Smooth muscle cell (in vitro differentiated cells): ENCODE data around the gene CDK5. TPM values are rescaled to one million over a fixed set of nuclear protein-coding genes. Genes with fewer than 3 reads are reported as not detected.

Experiments
- DNase-seq: peaks from one replicate; lab custom pipeline; 2025; ENCODE audit not compliant: unreplicated experiment; lab: John Stamatoyannopoulos, UW
- H2AFZ ChIP-seq: fragments of 200-600 bp; sonication (generic); 2 replicates; pipeline ENCODE4 v1.6.0; 2016; ENCODE audit warnings: antibody characterized with exemption, low read depth, mild to moderate bottlenecking
- H3F3A ChIP-seq: fragments of 200-600 bp; sonication (generic); 2 replicates; pipeline ENCODE4 v1.6.0; 2017; ENCODE audit warnings: antibody characterized with exemption, low read depth
- H3K27ac ChIP-seq: fragments of 200-600 bp; sonication (generic); 2 replicates; pipeline ENCODE4 v1.5.1; 2016; ENCODE audit warnings: low read depth, mild to moderate bottlenecking
- H3K27me3 ChIP-seq: fragments of 200-600 bp; sonication (generic); 2 replicates; pipeline ENCODE4 v1.6.1; 2016; ENCODE audit warnings: low read depth, mild to moderate bottlenecking
- H3K36me3 ChIP-seq: fragments of 200-600 bp; sonication (generic); 2 replicates; pipeline ENCODE4 v1.5.1; 2016; ENCODE audit warnings: low read depth
- H3K4me1 ChIP-seq: fragments of 200-600 bp; sonication (generic); 2 replicates; pipeline ENCODE4 v1.5.1; 2016; ENCODE audit warnings: low read depth
- H3K4me2 ChIP-seq: fragments of 200-600 bp; sonication (generic); 2 replicates; pipeline ENCODE4 v1.6.0; 2016; ENCODE audit warnings: mild to moderate bottlenecking
- H3K4me3 ChIP-seq: fragments of 200-600 bp; sonication (generic); 2 replicates; pipeline ENCODE4 v1.5.1; 2016; ENCODE audit warnings: mild to moderate bottlenecking
- H3K79me2 ChIP-seq: fragments of 200-600 bp; sonication (generic); 2 replicates; pipeline ENCODE4 v1.6.0; 2016; ENCODE audit warnings: low read depth, mild to moderate bottlenecking
- H3K9ac ChIP-seq: fragments of 200-600 bp; sonication (generic); 2 replicates; pipeline ENCODE4 v1.6.0; 2016; ENCODE audit warnings: low read depth
- H3K9me3 ChIP-seq: fragments of 200-600 bp; sonication (generic); replicated peaks from 2 replicates; pipeline ENCODE4 v1.5.1; 2016; ENCODE audit warnings: low read depth
- H4K20me1 ChIP-seq: fragments of 200-600 bp; sonication (generic); 2 replicates; pipeline ENCODE4 v1.6.0; 2016; ENCODE audit warnings: low read depth
- WGBS: methylation state at CpG from one replicate; pipeline ENCODE4 v1.1.7; 2016; ENCODE audit warnings: low lambda C conversion rate; 5-methylcytosine and 5-hydroxymethylcytosine counted together
- polyA plus RNA-seq: library from polyadenylated mRNA; unstranded; fragments of >200 nt; fragmentation: Nextera tagmentation; extraction: Ambion mirVana; gene quantifications from 2 replicates; pipeline ENCODE4 v1.2.1, GENCODE V29; 2016
- total RNA-seq: library from RNA; depleted of rRNA; stranded (reverse); fragments of >200 nt; gene quantifications from 2 replicates; pipeline ENCODE4 v1.2.3, GENCODE V29; 2014
- TF ChIP-seq, protein P1 (sequence below): fragments of 200-600 bp; sonication (generic); IDR thresholded peaks from 2 replicates; pipeline ENCODE4 v1.5.1; 2017; ENCODE audit warnings: borderline replicate concordance, mild to moderate bottlenecking, antibody characterized with exemption; ENCODE audit not compliant: insufficient read depth, poor library complexity, severe bottlenecking

The CDK5 gene
- total and polyA plus RNA-seq, 2 experiments from 2014 or later, result 22.1 to 36.4 TPM

- Histone ChIP-seq H3K9ac (peak within 1 kb of the TSS; percentile 84), H3F3A (peaks cover 30% of the 10 kb centered on the region), H3K36me3 (no peaks in the 10 kb centered on the region), H4K20me1 (peaks cover 41% of the 10 kb centered on the region), H3K79me2 (peaks cover 52% of the 10 kb centered on the region), H3K27me3 (no peaks in the 10 kb centered on the region), H3K4me2 (peak within 1 kb of the TSS; percentile 95), H3K9me3 (no peaks in the 10 kb centered on the region), H3K4me3 (peak within 1 kb of the TSS; percentile 61), H2AFZ (peak within 1 kb of the TSS; percentile 84), H3K27ac (peak within 1 kb of the TSS; percentile 93), H3K4me1 (peaks cover 45% of the 10 kb centered on the region)
- WGBS, result 2% methylated on average over 23 of the region's 84 CpGs
- TF ChIP-seq, protein P1, sequence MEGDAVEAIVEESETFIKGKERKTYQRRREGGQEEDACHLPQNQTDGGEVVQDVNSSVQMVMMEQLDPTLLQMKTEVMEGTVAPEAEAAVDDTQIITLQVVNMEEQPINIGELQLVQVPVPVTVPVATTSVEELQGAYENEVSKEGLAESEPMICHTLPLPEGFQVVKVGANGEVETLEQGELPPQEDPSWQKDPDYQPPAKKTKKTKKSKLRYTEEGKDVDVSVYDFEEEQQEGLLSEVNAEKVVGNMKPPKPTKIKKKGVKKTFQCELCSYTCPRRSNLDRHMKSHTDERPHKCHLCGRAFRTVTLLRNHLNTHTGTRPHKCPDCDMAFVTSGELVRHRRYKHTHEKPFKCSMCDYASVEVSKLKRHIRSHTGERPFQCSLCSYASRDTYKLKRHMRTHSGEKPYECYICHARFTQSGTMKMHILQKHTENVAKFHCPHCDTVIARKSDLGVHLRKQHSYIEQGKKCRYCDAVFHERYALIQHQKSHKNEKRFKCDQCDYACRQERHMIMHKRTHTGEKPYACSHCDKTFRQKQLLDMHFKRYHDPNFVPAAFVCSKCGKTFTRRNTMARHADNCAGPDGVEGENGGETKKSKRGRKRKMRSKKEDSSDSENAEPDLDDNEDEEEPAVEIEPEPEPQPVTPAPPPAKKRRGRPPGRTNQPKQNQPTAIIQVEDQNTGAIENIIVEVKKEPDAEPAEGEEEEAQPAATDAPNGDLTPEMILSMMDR, result no peak
- peak; percentile 67 for DNase-seq
Measured at GRCh38 chr7:151085691-151086620, 28.3 kb upstream of the CDK5 start, which contains the start of gene AGAP3. Gene AGAP3, plus strand, starts transcription at chr7:151086475. Its CDS starts 267 bp downstream, at chr7:151086742.

- Histone ChIP-seq H3K4me3 (no peak overlapping the region), H3K36me3 (no peaks in the 10 kb centered on the region), H2AFZ (no peak overlapping the region), H3K27ac (peak overlapping the region; percentile 16), H3K4me2 (peak overlapping the region; percentile 95), H4K20me1 (peaks cover 34% of the 10 kb centered on the region), H3K27me3 (no peaks in the 10 kb centered on the region), H3F3A (peaks cover 30% of the 10 kb centered on the region), H3K9me3 (no peaks in the 10 kb centered on the region), H3K9ac (no peak overlapping the region), H3K4me1 (peaks cover 46% of the 10 kb centered on the region), H3K79me2 (peaks cover 47% of the 10 kb centered on the region)
- TF ChIP-seq, protein P1, result no peak
- DNase-seq, result no peak
- 57% methylated on average over 5 of the region's 5 CpGs for WGBS
Measured at GRCh38 chr7:151085329-151085690, 27.6 kb upstream of the CDK5 start.

- H3K27ac ChIP-seq, result no peak overlapping the region
- peaks cover 29% of the 10 kb centered on the region for H4K20me1 ChIP-seq
- TF ChIP-seq, protein P1, result no peak
- no peaks in the 10 kb centered on the region for H3K36me3 ChIP-seq
- H3F3A ChIP-seq, result peaks cover 23% of the 10 kb centered on the region
- DNase-seq, result no peak
- H3K9ac ChIP-seq, result no peak overlapping the region
- no peaks in the 10 kb centered on the region for H3K27me3 ChIP-seq
- H3K9me3 ChIP-seq, result no peaks in the 10 kb centered on the region
- 40% methylated on average over 3 of the region's 3 CpGs for WGBS
- H3K79me2 ChIP-seq, result peaks cover 49% of the 10 kb centered on the region
- H2AFZ ChIP-seq, result no peak overlapping the region
- H3K4me2 ChIP-seq, result peak overlapping the region; percentile 97
- peak overlapping the region; percentile 99 for H3K4me3 ChIP-seq
- H3K4me1 ChIP-seq, result peaks cover 42% of the 10 kb centered on the region
Measured at GRCh38 chr7:151083824-151084160, 26.1 kb upstream of the CDK5 start.
